ENCODE data around the gene MELTF. TPM values are rescaled to one million over a fixed set of nuclear protein-coding genes. Genes with fewer than 3 reads are reported as not detected.

Gene MELTF
- total and polyA plus RNA-seq, 2 donors from 2014 or later = 6.1 to 8.7 TPM

- H3K4me3 ChIP-seq (ENCODE audit: low read length in 3 of 3) = no peak overlapping the region
- no peak overlapping the region for H3K9ac ChIP-seq (ENCODE audit: low read length in 3 of 3)
- FAIRE-seq = no peak
- no peaks in the 10 kb centered on the region for H3K9me3 ChIP-seq (ENCODE audit: control insufficient read depth in 2 of 3, insufficient read depth in 1 of 3, low read length in 3 of 3)
- no peak overlapping the region for H3K27ac ChIP-seq (ENCODE audit: low read depth in 2 of 2, low read length in 2 of 2)
- peaks cover 16% of the 10 kb centered on the region for H3K27me3 ChIP-seq (ENCODE audit: control insufficient read depth, insufficient read depth, low read length)
- peaks cover 0 to 6% (median 0%) of the 10 kb centered on the region in 3 donors for H3K4me1 ChIP-seq (ENCODE audit: control insufficient read depth in 2 of 3, insufficient read depth in 2 of 3, low read depth in 1 of 3, low read length in 3 of 3)
- H3K36me3 ChIP-seq (ENCODE audit: control insufficient read depth in 2 of 3, insufficient read depth in 3 of 3, low read length in 3 of 3) = no peaks in the 10 kb centered on the region
- intact Hi-C loops (cut with DNase I) = no loop called here
- TF ChIP-seq CTCF (IDR thresholded peaks at IDR 0.05; ENCODE audit: borderline replicate concordance, extremely low read depth, insufficient read depth) = no peak
- DNase-seq = no peak
Observed at GRCh38 chr3:196971094-196971698, 58.4 kb downstream of the MELTF start.

GRCh38 chr3:196970547-196971093, 59.0 kb downstream of the MELTF start:
- H3K27me3 ChIP-seq (ENCODE audit: control insufficient read depth, insufficient read depth, low read length) = peaks cover 21% of the 10 kb centered on the region

GRCh38 chr3:196969660-196970546, 59.7 kb downstream of the MELTF start:
- Histone ChIP-seq H3K4me1 (ENCODE audit: control insufficient read depth in 2 of 3, insufficient read depth in 2 of 3, low read depth in 1 of 3, low read length in 3 of 3) (peaks cover 0 to 6% (median 0%) of the 10 kb centered on the region in 3 donors), H3K9me3 (ENCODE audit: control insufficient read depth in 2 of 3, insufficient read depth in 1 of 3, low read length in 3 of 3) (no peaks in the 10 kb centered on the region), H3K4me3 (ENCODE audit: low read length in 3 of 3) (peak overlapping the region in 1 of 3 donors; percentile 48), H3K36me3 (ENCODE audit: control insufficient read depth in 2 of 3, insufficient read depth in 3 of 3, low read length in 3 of 3) (no peaks in the 10 kb centered on the region), H3K27me3 (ENCODE audit: control insufficient read depth, insufficient read depth, low read length) (peaks cover 28% of the 10 kb centered on the region), H3K27ac (ENCODE audit: low read depth in 2 of 2, low read length in 2 of 2) (no peak overlapping the region), H3K9ac (ENCODE audit: low read length in 3 of 3) (no peak overlapping the region)
- intact Hi-C loops (cut with DNase I) = loop anchor here (10.0 kb wide), 1 partner anchor 135 kb away; no protein-coding TSS in a partner anchor
- DNase-seq (peak; percentile 59 to 82 (median 73)), FAIRE-seq (no peak)
- peak; percentile 88 for TF ChIP-seq CTCF (IDR thresholded peaks at IDR 0.05; ENCODE audit: borderline replicate concordance, extremely low read depth, insufficient read depth)

More at GRCh38 chr3:196970547-196971093, 59.0 kb downstream of the MELTF start:
- Histone ChIP-seq H3K9ac (ENCODE audit: low read length in 3 of 3) (no peak overlapping the region), H3K4me3 (ENCODE audit: low read length in 3 of 3) (no peak overlapping the region), H3K4me1 (ENCODE audit: control insufficient read depth in 2 of 3, insufficient read depth in 2 of 3, low read depth in 1 of 3, low read length in 3 of 3) (peaks cover 0 to 6% (median 0%) of the 10 kb centered on the region in 3 donors), H3K36me3 (ENCODE audit: control insufficient read depth in 2 of 3, insufficient read depth in 3 of 3, low read length in 3 of 3) (no peaks in the 10 kb centered on the region), H3K9me3 (ENCODE audit: control insufficient read depth in 2 of 3, insufficient read depth in 1 of 3, low read length in 3 of 3) (no peaks in the 10 kb centered on the region), H3K27ac (ENCODE audit: low read depth in 2 of 2, low read length in 2 of 2) (no peak overlapping the region)
- intact Hi-C loops (cut with DNase I) = no loop called here
- no peak for DNase-seq
- no peak for FAIRE-seq
- no peak for TF ChIP-seq CTCF (IDR thresholded peaks at IDR 0.05; ENCODE audit: borderline replicate concordance, extremely low read depth, insufficient read depth)

Measured in kidney (tissue), 14 donors.